ENCODE results near the gene RIMKLA.

DNA sequence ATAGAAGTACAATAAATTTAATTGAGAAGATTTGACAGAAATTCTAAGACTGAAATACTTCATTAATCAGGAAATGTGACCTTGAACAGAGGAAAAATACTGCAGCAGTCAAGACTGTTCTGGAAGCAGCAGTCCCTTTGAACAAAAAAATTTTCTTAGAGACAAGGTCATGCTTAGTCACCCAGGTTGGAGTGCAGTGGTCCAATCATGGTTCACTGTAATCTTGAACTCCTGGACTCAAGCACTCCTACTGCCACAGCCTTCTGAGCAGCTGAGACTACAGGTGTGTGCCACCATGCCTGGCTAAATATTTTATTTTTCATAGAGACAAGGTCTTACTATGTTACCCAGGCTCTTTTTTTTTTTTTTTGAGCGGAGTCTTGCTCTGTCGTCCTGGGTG, 80.6 kb downstream of the RIMKLA start:
- TF ChIP-seq, protein P1, sequence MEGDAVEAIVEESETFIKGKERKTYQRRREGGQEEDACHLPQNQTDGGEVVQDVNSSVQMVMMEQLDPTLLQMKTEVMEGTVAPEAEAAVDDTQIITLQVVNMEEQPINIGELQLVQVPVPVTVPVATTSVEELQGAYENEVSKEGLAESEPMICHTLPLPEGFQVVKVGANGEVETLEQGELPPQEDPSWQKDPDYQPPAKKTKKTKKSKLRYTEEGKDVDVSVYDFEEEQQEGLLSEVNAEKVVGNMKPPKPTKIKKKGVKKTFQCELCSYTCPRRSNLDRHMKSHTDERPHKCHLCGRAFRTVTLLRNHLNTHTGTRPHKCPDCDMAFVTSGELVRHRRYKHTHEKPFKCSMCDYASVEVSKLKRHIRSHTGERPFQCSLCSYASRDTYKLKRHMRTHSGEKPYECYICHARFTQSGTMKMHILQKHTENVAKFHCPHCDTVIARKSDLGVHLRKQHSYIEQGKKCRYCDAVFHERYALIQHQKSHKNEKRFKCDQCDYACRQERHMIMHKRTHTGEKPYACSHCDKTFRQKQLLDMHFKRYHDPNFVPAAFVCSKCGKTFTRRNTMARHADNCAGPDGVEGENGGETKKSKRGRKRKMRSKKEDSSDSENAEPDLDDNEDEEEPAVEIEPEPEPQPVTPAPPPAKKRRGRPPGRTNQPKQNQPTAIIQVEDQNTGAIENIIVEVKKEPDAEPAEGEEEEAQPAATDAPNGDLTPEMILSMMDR (IDR thresholded peaks at IDR 0.05; ENCODE audit: low read length), result no peak
- TF ChIP-seq EZH2 (IDR thresholded peaks at IDR 0.05; ENCODE audit: borderline replicate concordance, low read length), result no peak

All from OCI-LY1 (cell line).